GM19452 (cell line): ENCODE data around the gene UNCX.
"Not testable (repeated sequence)": the region's sequence is repeated elsewhere in the genome, so short reads cannot be mapped to it uniquely, and the experiment has no call there.

Experiments
- ATAC-seq: cut with Tn5 transposase; IDR thresholded peaks from one replicate; pipeline ENCODE4 v1.9.1; 2021; ENCODE audit not compliant: unreplicated experiment

The UNCX gene

GRCh38 chr7:1232623-1233332 lies at the start of gene UNCX:
Gene UNCX, plus strand, starts transcription at chr7:1232872. Its CDS starts 146 bp downstream, at chr7:1233018.
- no peak for ATAC-seq

GRCh38 chr7:1187127-1187526 lies 45.5 kb upstream of the UNCX start:
- no peak for ATAC-seq

GRCh38 chr7:1188720-1189294 lies 43.9 kb upstream of the UNCX start:
- ATAC-seq = no peak

GRCh38 chr7:1189986-1190772 lies 42.5 kb upstream of the UNCX start:
- ATAC-seq = no peak

DNA sequence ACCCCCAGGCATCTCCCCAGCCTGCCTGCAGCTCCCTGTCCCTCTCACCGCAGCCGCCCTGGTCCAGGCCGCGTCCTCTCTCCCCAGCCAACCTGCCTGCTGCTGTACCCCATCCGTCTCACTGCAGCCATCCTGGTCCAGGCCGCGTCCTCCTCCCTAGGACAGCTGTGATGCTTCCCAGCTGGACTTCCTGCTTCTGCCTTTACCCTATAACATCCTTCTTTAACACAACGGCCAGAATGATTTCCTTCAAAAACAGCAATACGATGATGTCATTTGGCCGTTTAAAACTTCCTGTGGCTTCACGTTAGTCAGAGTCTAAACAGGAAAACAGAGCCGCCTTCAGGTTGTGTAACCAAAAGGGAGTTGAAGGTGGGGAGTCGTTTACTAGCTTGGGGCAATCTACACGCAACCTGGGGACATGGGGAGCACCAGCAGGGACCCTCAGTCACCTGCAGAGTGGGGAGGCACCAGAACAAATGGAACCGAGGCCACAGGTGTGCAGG lies 40.4 kb upstream of the UNCX start:
- ATAC-seq = no peak

DNA sequence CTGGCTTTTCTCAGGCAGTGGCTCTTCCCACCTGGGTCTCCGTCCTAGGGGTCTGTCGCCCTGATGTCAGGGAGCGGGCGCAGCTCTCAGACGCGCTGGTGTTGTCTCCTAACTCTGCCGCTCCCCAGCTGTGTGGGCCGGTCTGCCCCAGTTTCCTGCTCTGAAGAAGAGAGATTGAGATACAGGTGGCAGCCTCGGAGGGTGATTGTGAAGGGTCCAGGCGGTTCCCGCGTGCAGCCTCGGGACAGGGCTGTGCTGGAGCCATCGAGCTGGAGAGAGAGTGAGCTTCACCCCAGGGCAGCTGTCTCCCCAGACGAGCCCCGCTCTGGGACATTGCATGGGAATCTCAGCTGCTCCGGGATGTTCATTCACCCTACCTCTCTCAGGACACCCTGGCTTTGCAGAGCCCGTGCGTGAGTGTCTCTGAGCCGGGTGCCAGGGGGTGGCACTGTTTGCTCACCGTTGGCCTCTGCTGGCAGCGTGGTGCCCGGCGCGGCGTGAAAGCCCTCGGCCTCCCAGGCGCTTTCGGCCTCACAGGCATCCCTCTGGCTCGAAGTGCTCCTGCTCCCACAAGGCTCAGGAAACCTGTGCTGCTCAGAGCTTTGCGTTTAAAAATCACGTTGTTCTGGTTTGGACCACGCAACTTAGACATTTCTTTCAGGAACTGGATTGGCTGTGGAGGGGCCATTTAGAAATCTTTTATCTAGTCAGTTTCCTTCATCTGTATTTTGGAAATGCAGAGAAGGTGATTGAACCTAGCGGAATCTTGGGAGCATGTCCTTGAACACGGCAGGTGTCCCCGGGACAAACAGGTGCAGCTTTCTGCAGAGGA lies 38.9 kb upstream of the UNCX start:
- no peak for ATAC-seq

- ATAC-seq = not testable (repeated sequence)
These were observed 36.2 kb upstream of the UNCX start for GRCh38 chr7:1196441-1196840.

- no peak for ATAC-seq
These were observed 35.7 kb upstream of the UNCX start for GRCh38 chr7:1196950-1197349.

DNA sequence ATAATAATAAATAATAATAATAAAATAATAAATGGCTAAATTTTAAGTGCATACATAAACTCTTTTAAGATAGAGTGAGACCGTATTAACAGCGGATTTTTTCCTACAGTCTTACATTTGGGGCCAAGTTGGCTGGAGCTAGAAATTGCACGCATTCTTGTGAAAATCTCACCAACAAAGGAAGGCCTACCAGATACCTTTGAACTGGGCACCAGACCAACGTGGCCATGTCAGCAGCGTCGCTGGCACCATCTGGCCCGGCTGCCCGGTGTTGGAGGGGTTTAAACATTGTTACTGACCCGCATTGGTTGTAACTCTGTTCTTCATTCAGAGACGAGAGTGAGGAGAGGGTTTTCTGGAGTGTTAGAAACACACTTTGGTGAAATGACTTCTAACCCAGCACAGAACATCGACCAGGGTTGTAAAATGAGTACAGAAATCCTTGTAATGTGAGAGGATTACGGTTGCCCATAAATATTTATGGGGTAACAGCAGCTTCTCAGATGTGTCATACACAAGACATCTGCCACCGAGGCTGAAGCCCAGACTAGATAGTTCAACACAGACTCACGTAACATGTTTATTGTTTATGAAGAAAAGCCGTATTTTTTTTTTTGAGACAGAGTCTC lies 34.6 kb upstream of the UNCX start:
- no peak for ATAC-seq

DNA sequence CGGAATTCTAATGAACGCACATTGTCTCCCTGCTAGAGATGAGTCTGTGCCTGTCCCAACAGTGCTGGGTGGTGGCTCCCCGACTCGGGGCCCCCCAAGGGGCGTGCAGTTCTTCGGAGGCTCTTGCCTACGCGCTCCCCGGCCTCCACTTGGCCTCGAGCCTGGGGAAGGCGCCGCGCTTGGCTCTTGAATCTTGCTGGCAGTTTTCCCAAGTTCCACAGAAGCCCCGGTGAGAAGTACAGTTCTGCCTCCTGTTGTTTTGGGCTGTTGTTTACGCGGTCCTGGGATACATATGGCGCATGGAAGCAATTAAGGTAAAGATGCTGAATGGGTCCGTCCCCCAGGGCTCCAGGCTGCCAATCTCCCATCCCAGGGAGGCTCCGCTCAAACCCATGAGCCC lies 32.6 kb upstream of the UNCX start:
- ATAC-seq = no peak

- no peak for ATAC-seq
These were observed 30.8 kb upstream of the UNCX start for GRCh38 chr7:1201916-1202315.

DNA sequence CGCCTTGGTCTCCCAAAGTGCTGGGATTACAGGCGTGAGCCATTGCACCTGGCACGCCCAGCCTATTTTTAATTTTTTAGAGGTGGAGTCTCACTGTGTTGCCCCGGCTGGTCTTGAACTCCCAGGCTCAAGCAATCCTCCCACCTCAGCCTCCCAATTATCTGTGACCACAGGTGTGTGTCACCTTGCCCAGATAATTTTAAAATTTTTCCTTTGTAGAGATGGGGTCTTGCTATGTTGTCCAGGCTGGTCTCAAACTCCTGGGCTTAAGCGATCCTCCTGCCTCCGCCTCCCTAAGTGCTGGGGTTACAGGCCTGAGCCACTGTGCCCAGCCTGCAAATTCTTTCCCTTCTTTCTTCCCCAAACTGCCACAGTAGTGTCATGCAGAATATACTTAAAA lies 29.8 kb upstream of the UNCX start:
- ATAC-seq = not testable (repeated sequence)

DNA sequence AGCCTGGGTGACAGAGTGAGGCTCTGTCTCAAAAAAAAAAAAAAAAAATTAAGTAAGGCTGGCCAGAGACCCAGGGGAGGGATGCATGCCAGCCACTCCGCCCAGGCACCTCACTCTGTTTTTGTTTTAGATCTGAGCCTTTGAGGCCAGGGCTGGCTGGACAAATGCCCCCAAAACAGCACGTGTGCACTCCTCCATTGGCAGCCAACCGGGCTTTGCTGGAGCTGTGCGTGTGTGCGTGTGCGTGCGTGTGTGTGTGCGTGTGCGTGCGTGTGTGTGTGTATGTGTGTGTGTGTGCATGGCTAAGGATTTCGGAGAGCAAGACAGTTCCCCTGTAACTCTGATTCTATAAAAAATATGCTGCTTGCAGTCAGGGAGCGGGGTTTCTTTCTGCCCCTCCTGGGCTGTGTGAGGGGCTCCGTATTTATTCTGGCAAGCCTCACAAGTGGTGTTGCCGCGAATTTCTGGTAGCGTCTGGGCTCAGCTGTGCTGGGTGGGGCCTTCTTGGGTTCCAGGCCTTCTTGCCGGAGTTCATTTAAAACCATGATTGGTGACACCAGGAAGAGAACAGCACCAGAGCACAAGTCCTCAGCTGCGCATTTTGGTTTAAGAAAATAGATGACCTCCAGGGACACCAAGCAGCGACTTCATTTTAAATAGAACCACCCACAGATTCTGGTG lies 28.1 kb upstream of the UNCX start:
- ATAC-seq = no peak

DNA sequence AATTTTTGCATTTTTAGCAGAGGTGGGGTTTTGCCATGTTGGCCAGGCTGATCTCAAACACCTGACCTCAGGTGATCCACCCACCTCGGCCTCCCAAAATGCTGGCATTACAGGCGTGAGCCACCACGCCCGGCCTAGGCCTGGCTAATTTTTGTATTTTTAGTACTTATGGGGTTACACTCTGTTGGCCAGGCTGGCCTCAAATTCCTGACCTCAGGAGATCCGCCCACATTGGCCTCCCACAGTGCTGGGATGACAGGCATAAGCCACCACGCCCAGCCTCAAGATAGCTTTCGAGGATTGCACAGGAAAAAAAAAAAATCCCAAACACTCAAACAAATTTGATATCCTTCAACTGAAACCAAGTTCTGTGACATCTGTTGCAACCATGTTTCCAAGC lies 26.9 kb upstream of the UNCX start:
- not testable (repeated sequence) for ATAC-seq

DNA sequence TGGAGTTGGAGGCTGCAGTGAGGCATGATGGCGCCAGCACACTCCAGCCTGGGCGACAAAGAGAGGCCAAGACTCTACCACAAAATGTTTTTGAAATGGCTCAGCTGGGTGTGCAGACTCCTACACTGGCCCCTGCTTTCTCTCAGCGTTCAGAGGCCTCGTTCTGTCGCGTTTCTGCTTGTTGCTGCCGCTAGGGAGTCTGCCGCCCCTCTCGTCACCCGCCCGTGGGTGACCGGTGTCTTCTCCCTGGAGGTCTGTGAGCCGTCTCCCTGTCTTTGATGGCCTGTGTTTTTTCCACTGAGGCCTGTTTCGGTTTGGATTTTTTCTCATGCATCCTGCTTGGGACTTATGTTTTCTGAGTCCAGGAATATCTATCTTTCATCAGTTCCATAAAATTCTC lies 23.6 kb upstream of the UNCX start:
- no peak for ATAC-seq

DNA sequence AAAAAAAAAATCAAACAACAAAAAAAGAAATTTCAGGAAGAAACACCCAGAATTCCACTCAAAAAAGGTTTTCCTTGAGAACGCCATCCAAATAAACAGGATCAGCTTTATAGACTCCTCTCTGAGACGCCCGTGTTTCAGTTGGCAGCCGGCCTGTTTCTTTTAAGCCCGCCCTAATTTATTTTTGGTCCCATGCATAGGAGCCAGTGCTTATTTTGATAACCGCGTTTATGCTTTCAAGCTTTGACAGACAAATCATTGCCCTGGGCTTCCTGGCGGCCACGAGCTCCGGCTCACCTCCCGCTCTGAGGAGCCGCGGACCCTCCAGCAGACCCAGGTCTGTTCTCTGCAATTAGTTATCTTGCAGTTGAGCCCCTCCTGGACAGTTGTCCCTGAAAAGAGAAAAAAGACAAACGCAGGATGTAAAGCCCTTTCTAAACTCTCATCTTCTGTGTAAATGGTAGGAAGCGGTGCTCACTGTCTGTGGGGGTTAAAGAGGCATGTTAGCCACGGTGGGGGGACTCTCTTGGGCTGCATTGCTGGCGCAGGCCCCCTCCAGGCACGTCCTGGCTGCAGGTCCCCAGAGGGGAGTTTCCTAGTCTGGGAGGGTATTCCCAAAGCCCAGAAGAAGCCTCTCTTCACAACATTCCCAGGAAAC lies 22.2 kb upstream of the UNCX start:
- ATAC-seq = no peak

DNA sequence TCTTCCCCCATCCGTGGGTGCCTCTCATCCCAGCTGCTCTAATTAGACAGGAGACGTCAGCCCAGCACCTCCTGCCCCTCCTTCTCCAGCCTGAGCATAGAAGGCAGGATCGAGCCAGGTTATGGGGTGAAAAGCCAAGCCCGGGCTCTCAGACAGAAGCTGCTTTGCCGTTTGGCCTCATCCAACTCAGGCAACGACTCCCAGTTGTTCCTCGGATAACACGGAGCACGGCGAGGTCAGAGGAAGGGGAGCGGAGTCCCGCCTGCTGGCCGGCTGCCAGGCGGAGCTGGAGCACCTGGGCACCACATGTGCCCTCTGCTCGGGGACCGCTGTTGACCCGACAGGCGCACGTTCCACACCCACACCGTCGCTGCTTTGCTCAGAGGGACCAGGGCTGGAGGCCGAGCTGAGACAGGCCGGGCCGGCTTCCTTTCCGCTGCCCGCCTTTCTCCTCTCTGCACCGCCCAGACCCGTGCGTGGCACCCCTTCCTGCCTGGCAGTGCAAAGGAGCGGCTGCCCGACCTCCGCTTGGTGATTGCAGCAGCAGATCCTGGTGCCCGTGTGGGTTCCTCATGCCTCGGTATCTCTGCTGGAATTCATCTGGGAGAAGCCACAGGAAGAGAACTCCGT lies 21.6 kb upstream of the UNCX start:
- ATAC-seq = no peak

DNA sequence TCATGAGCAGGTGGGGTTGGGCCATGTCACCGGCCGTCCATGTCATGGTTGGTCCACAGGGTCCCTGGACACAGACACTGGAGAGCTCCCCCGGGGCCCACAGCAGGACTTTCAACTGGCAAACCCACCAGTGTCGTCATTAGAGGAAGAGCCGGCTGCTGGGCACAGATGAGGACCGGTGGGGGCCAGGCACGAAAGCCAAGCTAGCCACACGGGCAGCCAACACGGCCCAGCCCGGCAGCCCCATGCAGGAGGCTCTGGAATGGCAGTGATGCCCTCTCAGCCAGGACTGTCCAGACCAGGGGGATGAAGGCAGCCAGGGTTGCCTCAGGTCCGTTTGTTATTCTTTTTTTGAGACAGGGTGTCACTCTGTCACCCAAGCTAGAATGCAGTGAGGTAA lies 21.1 kb upstream of the UNCX start:
- ATAC-seq = no peak

GRCh38 chr7:1212025-1212424 lies 20.6 kb upstream of the UNCX start:
- ATAC-seq = not testable (repeated sequence)
